ENCODE results near the gene FILIP1L.

GRCh38 chr3:100053951-100054620 lies 60.2 kb downstream of the FILIP1L start:
- TF ChIP-seq CTCF (conservative IDR thresholded peaks at IDR 0.05; ENCODE audit: low read length): no peak
- TF ChIP-seq EZH2phosphoT487 (IDR thresholded peaks at IDR 0.05; ENCODE audit: borderline replicate concordance): no peak

All from Loucy (cell line).